ENCODE data around the gene CYSLTR2. TPM values are rescaled to one million over a fixed set of nuclear protein-coding genes. Genes with fewer than 3 reads are reported as not detected.

The CYSLTR2 gene
- total RNA-seq, 2 experiments from 2014 or later: 2.4 to 2.7 TPM

DNA sequence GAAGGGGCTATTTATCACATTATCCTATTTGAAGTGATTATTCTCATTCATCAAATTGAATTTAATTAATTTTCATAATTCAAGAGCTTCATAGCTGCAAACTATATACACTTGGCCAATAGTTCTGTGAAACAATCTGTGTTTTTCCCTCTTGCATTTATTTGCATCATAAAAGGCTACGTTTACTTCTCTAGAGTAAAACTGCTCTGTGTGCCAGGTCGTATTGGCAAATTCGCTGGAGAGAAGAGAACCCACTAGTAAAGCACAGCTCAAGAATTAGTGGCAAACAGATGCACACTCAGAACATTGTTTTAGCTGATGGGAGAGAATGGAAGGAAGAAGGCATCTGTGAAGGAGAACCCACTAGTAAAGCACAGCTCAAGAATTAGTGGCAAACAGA is 81.8 kb downstream of the CYSLTR2 start:
- peaks cover 14% of the 10 kb centered on the region for H3K4me1 Mint-ChIP-seq (ENCODE audit: low read depth)
- H3K4me3 Mint-ChIP-seq: no peak overlapping the region
- H3K4me3 ChIP-seq (ENCODE audit: low read length): no peak overlapping the region
- ChIA-PET POLR2A (no interaction called here), CTCF (no interaction called here)
- DNase-seq: no peak
- no peaks in the 10 kb centered on the region for H3K9me3 Mint-ChIP-seq
- H3K27me3 ChIP-seq (ENCODE audit: control insufficient read depth in 1 of 2, insufficient read depth in 2 of 2, low read length in 2 of 2): no peaks in the 10 kb centered on the region
- intact Hi-C loops (cut with DNase I, micrococcal nuclease): no loop called here
- H3K27ac ChIP-seq (ENCODE audit: low read depth in 1 of 2, low read length in 2 of 2): no peak overlapping the region
- H3K27ac Mint-ChIP-seq: no peak overlapping the region
- TF ChIP-seq, protein P1, sequence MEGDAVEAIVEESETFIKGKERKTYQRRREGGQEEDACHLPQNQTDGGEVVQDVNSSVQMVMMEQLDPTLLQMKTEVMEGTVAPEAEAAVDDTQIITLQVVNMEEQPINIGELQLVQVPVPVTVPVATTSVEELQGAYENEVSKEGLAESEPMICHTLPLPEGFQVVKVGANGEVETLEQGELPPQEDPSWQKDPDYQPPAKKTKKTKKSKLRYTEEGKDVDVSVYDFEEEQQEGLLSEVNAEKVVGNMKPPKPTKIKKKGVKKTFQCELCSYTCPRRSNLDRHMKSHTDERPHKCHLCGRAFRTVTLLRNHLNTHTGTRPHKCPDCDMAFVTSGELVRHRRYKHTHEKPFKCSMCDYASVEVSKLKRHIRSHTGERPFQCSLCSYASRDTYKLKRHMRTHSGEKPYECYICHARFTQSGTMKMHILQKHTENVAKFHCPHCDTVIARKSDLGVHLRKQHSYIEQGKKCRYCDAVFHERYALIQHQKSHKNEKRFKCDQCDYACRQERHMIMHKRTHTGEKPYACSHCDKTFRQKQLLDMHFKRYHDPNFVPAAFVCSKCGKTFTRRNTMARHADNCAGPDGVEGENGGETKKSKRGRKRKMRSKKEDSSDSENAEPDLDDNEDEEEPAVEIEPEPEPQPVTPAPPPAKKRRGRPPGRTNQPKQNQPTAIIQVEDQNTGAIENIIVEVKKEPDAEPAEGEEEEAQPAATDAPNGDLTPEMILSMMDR (IDR thresholded peaks at IDR 0.05): no peak
- H3K36me3 Mint-ChIP-seq (ENCODE audit: low read depth): no peaks in the 10 kb centered on the region
- no peak for ATAC-seq (ENCODE audit: poor library complexity)
- H3K9me3 ChIP-seq (ENCODE audit: control insufficient read depth in 1 of 2, insufficient read depth in 1 of 2, low read length in 2 of 2): peaks cover 0 to 3% of the 10 kb centered on the region in 2 experiments
- H3K36me3 ChIP-seq (ENCODE audit: insufficient read depth, low read length): no peaks in the 10 kb centered on the region
- no peaks in the 10 kb centered on the region for H3K27me3 Mint-ChIP-seq
- H3K4me1 ChIP-seq (ENCODE audit: insufficient read depth, low read length): peaks cover 5% of the 10 kb centered on the region

DNA sequence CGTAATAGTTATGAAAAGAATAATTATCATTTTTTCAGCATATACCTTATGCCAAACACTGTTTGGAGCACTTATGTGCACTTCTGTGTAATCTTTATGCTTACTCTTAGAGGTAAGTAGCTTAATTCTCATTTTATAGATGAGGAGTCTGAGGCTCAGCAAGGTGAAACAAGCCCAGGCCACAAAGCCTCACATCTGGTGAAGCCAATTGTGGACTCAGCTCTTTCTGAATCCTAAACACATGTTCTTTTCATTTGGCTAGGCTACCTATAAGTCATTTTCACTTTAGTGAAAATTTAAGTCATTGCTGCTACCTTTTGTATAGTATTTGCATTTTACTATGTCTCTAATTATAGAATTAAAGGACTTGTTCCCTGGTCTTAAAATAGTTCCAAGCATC is 84.0 kb downstream of the CYSLTR2 start:
- H3K27ac ChIP-seq (ENCODE audit: low read depth in 1 of 2, low read length in 2 of 2): no peak overlapping the region
- no peaks in the 10 kb centered on the region for H3K9me3 Mint-ChIP-seq
- H3K4me3 Mint-ChIP-seq: no peak overlapping the region
- TF ChIP-seq, protein P1 (IDR thresholded peaks at IDR 0.05): no peak
- no peaks in the 10 kb centered on the region for H3K4me1 Mint-ChIP-seq (ENCODE audit: low read depth)
- H3K9me3 ChIP-seq (ENCODE audit: control insufficient read depth in 1 of 2, insufficient read depth in 1 of 2, low read length in 2 of 2): peaks cover 0 to 3% of the 10 kb centered on the region in 2 experiments
- ATAC-seq (ENCODE audit: poor library complexity): no peak
- no peaks in the 10 kb centered on the region for H3K27me3 ChIP-seq (ENCODE audit: control insufficient read depth in 1 of 2, insufficient read depth in 2 of 2, low read length in 2 of 2)
- H3K4me1 ChIP-seq (ENCODE audit: insufficient read depth, low read length): no peaks in the 10 kb centered on the region
- H3K27me3 Mint-ChIP-seq: no peaks in the 10 kb centered on the region
- H3K36me3 Mint-ChIP-seq (ENCODE audit: low read depth): no peaks in the 10 kb centered on the region
- no peaks in the 10 kb centered on the region for H3K36me3 ChIP-seq (ENCODE audit: insufficient read depth, low read length)
- no peak for DNase-seq
- no peak overlapping the region for H3K27ac Mint-ChIP-seq
- ChIA-PET CTCF (interaction anchor here (1.0 to 1.2 kb wide), 2 partner anchors 13 to 31 kb away, joined by 3 read pairs; no protein-coding TSS in a partner anchor), POLR2A (no interaction called here)
- no peak overlapping the region for H3K4me3 ChIP-seq (ENCODE audit: low read length)
- intact Hi-C loops (cut with DNase I, micrococcal nuclease): no loop called here

DNA sequence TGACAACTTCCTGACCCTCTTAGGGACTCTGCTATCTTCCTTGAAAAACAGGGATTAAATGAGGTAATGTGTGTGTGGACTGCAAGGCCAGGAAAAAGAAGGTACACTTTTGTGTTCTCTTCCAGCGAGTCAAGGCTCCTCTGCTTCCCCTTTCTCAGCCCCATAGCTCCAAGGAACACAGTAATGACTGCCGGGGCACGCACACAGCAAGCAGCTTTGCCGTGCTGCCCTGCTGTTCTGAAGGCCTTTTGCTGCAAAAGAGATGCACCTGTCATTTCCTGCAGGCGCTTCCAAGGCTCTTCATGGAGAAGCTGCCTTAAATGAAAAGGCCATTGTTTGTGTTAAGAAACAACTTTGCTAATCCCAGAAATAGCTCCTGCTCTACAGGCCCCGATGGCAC is 84.6 kb downstream of the CYSLTR2 start:
- TF ChIP-seq, protein P1 (IDR thresholded peaks at IDR 0.05): no peak
- Mint-ChIP-seq H3K36me3 (ENCODE audit: low read depth) (no peaks in the 10 kb centered on the region), H3K9me3 (no peaks in the 10 kb centered on the region), H3K4me3 (no peak overlapping the region), H3K27me3 (no peaks in the 10 kb centered on the region), H3K4me1 (ENCODE audit: low read depth) (no peaks in the 10 kb centered on the region), H3K27ac (no peak overlapping the region)
- H3K4me1 ChIP-seq (ENCODE audit: insufficient read depth, low read length): no peaks in the 10 kb centered on the region
- ChIA-PET POLR2A (no interaction called here), CTCF (interaction anchor here (0.6 to 1.2 kb wide), 3 partner anchors 13 to 30 kb away, joined by 3 read pairs; no protein-coding TSS in a partner anchor)
- H3K9me3 ChIP-seq (ENCODE audit: control insufficient read depth in 1 of 2, insufficient read depth in 1 of 2, low read length in 2 of 2): peaks cover 0 to 3% of the 10 kb centered on the region in 2 experiments
- no peak overlapping the region for H3K27ac ChIP-seq (ENCODE audit: low read depth in 1 of 2, low read length in 2 of 2)
- ATAC-seq (ENCODE audit: poor library complexity) (no peak), DNase-seq (no peak)
- no peaks in the 10 kb centered on the region for H3K27me3 ChIP-seq (ENCODE audit: control insufficient read depth in 1 of 2, insufficient read depth in 2 of 2, low read length in 2 of 2)
- intact Hi-C loops (cut with DNase I, micrococcal nuclease): no loop called here
- H3K4me3 ChIP-seq (ENCODE audit: low read length): no peak overlapping the region
- no peaks in the 10 kb centered on the region for H3K36me3 ChIP-seq (ENCODE audit: insufficient read depth, low read length)
